GM18511 (cell line): Measurements from ENCODE around the gene TUBB2A.
A peak's percentile ranks its signal among the peaks of the same experiment; 100 is the strongest.

ENCODE experiments used
- ATAC-seq: cut with Tn5 transposase; IDR thresholded peaks from one replicate; pipeline ENCODE4 v1.9.1; 2021; ENCODE audit warnings: mild to moderate bottlenecking, moderate library complexity; ENCODE audit not compliant: unreplicated experiment

TUBB2A gene

GRCh38 chr6:3124667-3125066 is 32.7 kb downstream of the TUBB2A start:
- ATAC-seq, result no peak

GRCh38 chr6:3122823-3123182 is 34.5 kb downstream of the TUBB2A start:
- ATAC-seq, result no peak

DNA sequence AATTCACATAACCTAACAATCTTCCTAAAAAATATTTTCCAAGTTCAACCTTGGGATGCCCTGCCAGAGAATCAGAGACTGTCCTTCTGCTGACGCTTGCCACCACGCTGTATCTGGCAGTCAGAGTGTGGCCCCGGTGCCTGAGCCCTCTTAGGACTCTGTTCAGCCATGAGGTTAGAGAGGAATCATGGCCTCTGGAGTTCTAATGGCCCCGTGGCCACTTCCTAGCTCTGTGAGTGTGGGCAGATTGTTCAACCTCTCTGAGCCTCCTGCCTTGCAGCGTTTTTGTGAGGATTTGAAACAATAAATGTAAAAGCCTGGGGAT is 36.6 kb downstream of the TUBB2A start:
- no peak for ATAC-seq

GRCh38 chr6:3119040-3119723 is 38.2 kb downstream of the TUBB2A start:
- peak; percentile 45 for ATAC-seq

DNA sequence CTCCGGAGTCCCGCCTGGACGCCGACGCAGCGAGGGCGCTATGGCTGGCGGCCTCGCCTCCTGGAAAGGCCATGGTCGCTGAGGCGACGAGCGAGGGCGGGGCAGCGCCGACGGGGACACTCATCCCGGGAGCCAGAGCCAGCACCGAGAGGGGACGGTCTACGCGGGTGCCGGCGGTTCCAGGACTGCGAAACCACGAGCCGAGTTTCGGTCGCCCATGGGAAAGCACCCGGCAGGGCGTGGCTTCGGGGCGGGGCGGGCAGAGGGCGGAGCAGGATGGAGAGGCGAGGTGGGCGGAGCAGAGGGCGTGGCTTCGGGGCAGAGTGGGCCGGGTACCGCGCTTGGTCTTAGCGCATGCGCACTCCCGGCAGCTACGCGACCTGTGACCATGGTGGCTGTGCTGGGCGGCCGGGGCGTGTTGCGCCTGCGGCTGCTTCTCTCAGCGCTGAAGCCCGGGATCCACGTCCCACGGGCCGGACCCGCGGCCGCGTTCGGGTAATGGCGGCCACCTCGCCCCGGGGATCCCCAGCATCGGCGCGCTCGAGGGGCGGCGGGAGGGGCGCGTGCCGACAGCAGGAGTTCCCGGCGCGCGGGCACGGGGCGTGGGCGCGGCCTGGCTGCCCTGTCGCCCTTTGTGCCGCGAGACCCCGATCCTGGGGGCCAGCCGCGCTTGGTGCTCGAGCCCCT is 38.8 kb downstream of the TUBB2A start, which contains the start of gene BPHL:
BPHL (plus strand) TSS at position 359 of the 687 bp plus-strand sequence; CDS start at position 389, 30 bp downstream.
- ATAC-seq, result peak; percentile 94

- ATAC-seq, result peak; percentile 1
Observed at GRCh38 chr6:3117912-3118352, 39.4 kb downstream of the TUBB2A start.

GRCh38 chr6:3114377-3114776 is 43.0 kb downstream of the TUBB2A start:
- no peak for ATAC-seq

GRCh38 chr6:3109761-3110160 is 47.6 kb downstream of the TUBB2A start:
- ATAC-seq, result no peak

GRCh38 chr6:3108746-3109414 is 48.5 kb downstream of the TUBB2A start:
- no peak for ATAC-seq
